Gastrocnemius medialis (tissue), 4 donors: Measurements from ENCODE around the gene ARHGAP32.

Experiments used
- CTCF ChIP-seq, 5 experiments: fragments of 450-650 bp in 3 of 5; fragments of 200-600 bp in 2 of 5; sonication (generic) in 2 of 5; IDR thresholded peaks in 4 of 5; conservative IDR thresholded peaks in 1 of 5; 1 replicate in 4 of 5; 2 replicates in 1 of 5; pipeline ENCODE4 v1.5.1; 2016 to 2019; ENCODE audit warnings: antibody characterized with exemption in 5 of 5, mild to moderate bottlenecking in 3 of 5, moderate library complexity in 3 of 5
- POLR2A ChIP-seq, 2 donors: fragments of 450-650 bp; IDR thresholded peaks; one replicate each; pipeline ENCODE4 v1.6.1; 2017; ENCODE audit warnings: antibody characterized with exemption in 2 of 2, mild to moderate bottlenecking in 2 of 2, moderate library complexity in 2 of 2

- TF ChIP-seq CTCF (IDR thresholded peaks at IDR 0.05 in 4 of 5, conservative IDR thresholded peaks at IDR 0.05 in 1 of 5) (no peak), POLR2A (IDR thresholded peaks at IDR 0.05) (no peak)
Measured at GRCh38 chr11:128936606-128937251, 255.4 kb downstream of the ARHGAP32 start.
